CD4-positive, alpha-beta T cell treated with Interleukin-4 for 4 hours (primary cell): Measurements from ENCODE around the gene ZNF519.
"Not testable (repeated sequence)": the region's sequence is repeated elsewhere in the genome, so short reads cannot be mapped to it uniquely, and the experiment has no call there.

Experiments used
- DNase-seq: peaks from one replicate; pipeline ENCODE4 v3.0.0-alpha.2; 2020

ZNF519 gene

DNA sequence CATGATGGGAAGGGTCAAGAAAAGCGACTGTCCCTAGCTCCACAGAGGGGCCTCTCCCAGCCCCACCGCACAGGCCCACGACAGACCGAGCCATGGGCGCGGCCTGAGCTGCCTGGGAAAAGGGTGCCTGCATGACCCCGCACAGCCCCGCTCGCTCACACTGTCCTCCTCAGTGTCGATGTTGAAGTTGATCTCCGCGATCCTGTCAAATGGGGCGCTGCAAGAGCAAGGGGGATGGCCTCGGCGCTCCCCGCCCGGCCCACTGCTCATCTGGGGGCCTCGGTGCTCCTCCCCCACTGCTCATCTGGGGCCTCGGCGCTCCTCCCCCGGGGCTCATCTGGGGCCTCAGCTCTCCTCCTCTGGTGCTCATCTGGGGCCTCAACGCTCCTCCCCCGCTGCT lies 14.5 kb upstream of the ZNF519 start:
- DNase-seq = not testable (repeated sequence)

DNA sequence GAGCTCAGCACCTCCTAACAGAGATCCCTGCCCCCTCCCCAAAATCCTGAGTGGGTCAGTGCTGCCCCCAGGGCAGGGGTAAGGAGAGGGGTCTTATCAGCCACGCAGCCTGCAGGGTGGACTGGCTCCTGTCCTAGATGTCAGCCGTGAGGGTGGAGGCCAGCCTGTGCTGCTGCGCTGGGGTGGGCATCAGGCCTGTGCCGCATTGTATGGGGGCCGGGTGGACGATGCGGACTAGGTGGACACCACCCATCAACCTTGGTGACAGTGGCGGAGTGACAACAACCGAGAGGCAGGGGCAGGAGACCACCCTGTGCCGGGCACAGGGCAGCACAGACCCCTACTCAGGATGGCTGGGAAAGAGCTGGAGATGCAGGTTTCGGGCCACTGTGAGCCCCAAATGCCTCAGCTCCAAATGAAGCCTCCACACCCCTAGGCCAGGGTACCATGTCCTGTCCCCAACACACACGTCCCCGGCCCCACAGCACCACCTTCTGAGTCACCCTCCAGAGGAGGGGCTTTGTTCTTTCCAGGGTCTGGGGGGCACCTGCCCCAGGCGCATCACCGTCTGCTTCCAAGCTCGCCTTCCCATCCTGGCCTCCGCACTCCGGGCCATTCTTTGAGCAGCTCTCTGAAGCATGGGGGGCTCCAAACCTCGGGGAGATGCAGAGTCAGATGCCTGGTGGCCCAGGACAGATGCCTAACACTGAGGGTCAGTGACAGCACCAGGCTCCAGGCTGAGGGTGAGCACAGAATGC lies 13.5 kb upstream of the ZNF519 start:
- DNase-seq = not testable (repeated sequence)

DNA sequence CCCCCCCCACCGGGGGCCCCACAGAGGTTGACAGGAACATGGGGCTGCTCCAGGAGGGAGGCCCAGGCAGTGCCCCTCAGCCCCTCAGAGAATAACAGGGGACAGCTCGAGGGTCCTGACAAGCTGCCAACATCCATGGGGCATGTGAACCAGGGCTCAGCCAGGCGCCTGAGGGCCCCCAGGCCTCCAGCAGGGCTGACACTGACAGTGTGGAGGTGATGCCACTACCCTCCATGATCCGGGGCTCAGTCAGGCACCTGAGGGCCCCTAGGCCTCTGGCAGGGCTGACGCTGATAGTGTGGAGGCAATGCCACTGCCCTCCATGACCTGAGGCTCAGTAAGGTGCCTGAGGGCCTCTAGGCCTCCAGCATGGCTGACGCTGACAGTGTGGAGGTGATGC lies 12.8 kb upstream of the ZNF519 start:
- not testable (repeated sequence) for DNase-seq

DNA sequence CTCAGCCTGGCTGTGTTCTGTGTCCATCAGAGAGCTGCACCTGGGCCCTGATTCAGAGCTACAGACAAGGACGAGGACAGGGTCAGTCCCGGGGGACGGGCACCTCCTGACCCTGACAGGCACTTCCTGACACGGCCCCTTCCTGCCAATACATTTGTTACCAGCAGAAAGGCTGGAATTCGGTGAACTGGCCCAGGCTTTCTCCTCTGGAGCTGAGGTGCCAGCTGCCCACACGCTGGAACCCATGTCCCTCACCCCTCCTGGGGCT lies 12.3 kb upstream of the ZNF519 start:
- no peak for DNase-seq

DNA sequence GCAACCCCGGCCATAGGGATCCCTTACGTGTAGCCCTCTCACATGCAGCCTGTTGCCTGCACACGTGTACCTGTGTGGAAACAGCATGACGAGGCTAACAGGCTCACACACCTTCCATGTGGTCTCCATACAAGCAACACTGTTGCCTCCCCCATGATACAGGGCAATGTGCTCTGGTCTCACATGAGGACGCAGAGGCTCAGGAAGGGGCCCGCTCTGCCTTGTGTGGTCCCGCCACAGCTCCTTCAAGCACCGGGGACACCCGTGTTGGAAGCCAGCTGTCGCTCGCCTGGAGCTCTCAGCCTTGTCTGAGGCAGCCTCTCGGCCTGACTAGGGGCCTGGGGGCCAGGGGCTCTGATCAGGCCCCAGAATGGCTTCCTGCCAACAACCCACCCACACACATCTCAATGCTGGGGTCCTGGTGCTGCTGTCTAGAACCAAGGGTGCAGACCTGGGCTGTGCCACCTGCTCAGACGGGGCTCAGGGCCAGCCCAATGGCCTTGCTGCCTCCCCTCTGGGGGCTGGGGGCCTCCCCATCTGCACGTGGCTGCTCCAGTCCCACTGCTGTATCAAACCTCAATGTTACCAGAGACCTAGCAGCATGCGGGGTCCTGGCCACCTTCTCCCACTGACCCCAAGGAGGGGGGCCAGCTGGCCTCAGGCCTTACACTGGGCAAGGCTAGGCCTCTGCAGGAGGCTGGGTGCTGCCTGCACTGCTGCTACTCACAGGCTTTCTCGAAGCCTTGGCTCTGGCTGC lies 11.8 kb upstream of the ZNF519 start:
- not testable (repeated sequence) for DNase-seq

DNA sequence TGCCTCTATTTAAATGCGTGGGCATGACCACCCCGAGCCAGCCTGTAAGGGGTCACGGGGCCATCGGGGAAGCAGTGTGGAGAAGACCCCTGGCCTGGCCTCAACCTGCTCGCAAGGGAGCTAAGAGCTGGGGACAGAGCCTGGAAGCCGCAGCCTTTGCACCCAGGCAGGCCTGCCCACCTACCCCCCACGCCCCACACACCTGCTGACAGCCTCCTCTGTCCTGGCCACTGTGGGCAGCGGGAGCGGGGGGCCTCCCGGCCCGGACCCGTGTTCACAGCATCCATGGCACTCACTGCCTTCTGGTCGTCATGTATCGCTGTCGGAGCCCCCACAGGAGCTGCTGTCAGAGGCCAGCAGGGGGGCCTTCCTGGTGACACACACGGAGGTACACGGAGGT lies 11.2 kb upstream of the ZNF519 start:
- DNase-seq = not testable (repeated sequence)

DNA sequence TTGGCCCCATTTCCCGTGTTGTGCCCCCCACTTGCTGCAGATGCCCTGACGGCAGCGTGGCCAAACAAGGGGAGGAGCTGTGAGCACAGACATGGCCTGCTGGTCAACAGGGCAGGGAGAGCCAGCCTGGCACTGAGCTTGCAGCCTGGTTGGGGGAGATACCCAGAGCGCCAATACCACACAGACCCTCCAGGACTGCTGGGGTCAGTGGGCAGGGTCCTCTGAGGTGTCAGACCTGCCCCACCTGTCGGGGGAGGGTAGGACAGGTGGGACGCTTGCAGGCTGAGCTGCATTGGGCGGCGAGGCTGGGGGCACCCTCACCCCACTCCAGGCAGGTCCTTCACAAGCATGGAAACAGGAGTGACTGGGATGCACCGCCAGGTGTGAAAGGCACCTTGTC lies 9.9 kb upstream of the ZNF519 start:
- DNase-seq = not testable (repeated sequence)

DNA sequence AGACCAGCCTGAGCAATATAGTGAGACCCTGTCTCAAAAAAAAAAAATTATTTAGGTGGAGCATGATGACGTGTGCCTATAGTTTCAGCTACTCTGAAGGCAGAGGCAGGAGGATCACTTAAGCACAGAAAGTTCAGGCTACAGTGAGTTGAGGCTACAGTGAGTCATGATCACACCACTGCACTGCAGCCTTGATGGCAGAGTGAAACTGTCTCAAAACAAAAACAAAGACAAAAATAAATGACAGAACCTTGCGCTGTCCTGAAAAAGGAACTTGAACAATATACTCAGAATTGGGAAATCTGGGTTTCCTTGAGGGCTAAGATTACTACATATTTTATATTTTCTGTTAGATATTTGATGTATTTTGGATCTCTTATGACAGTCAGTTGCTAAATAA lies 7.3 kb upstream of the ZNF519 start:
- not testable (repeated sequence) for DNase-seq

DNA sequence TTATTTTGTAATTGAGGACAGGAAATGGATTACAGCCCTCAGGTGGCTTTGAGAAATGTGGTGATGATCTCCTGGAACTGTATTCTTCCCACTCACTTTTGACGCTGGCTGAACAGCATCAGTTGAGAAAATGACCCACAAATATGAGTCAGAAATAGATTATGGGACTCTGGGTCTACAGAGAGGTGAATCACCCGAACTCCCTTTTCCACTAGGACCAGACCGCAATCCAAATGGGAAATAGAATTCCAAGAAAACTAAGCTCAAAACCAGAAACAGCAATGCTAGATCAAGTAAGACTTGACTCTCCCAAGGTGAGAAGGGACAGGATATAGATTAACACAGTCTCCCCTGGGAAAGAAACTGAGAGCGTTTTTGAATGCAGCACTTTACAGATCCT lies 5.7 kb upstream of the ZNF519 start:
- DNase-seq = not testable (repeated sequence)

DNA sequence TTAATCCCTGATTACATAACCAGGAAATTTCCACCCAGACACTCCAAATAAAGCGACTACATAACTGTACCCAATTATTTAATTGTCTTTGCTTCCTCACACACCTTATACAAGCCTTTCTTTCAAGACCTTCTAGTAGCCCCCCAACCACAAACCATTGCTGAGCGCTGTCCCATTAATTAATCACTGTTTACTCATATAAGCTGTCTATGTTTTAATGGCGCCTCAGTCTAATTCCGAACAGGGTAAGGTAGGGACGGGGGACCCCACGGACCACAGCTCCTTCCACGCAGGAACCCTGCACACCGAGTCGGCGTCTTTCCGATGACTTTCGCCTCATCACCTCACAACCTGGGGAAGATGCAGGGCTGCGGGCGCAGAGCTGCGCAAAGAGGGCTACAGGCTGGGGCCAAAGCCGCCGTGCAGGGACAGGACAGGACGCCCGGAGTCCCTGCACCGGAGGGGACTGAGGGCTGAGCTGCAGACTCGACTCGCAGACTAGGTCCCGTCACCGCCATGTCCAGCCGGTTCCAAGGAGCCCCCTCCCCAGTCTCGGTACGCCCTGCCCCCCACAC lies 452 bp downstream of the ZNF519 start:
- not testable (repeated sequence) for DNase-seq

DNA sequence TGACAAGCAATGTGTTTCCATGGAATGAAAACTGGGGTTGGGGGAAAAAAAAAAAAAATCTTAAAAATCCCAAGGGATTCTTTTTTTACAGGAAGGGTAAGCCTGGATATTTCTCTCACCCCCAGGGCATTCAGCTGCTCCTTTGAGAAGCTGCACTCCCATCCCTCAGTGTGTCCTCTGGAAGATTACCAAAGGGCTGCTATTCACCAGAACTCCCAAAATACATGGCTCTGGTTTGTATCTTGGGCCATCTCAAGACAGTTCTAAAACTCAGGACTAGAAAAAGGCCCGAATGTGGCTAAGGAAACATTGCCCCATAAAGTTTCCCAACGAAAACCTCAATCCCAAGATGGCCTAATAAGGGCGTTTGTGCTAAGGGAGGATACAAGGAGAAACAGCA lies 1.4 kb downstream of the ZNF519 start:
- not testable (repeated sequence) for DNase-seq

DNA sequence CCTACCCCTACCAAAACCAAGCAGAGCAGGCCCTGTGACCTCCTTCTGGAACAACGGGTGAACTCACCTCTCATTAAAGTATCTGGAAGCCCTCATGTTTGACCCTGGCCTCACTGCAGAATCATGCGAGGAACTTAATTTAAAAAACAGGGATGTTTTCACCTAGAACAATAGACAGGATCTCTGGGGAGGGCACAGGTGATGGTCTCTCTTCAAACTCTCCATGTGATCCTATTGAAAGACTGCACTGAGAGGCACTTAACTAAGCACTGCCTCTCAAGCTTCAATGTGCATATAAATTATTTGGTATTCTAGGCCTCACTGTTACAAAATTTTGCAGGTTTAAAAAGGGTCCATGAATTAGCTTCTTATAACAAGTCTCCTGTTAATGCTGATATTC lies 7.5 kb downstream of the ZNF519 start:
- DNase-seq = no peak

DNA sequence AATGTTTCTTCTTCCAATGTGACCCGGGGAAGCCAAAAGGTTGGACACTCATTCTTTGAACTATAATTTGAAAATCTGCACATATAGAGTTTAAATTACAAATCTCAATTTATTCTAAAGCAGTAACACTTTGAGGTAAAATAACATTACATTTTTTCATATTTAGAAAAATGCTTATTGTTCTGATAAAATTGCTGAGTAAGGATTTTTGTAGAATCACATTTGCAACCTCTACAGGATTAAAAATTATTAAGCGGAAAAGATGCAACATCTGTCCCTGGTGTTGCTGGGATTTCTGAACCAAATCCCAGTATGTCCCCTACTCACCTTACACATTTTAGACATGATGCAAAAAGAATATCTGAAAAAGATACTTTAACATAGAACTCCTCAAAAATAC lies 10.1 kb downstream of the ZNF519 start:
- no peak for DNase-seq

DNA sequence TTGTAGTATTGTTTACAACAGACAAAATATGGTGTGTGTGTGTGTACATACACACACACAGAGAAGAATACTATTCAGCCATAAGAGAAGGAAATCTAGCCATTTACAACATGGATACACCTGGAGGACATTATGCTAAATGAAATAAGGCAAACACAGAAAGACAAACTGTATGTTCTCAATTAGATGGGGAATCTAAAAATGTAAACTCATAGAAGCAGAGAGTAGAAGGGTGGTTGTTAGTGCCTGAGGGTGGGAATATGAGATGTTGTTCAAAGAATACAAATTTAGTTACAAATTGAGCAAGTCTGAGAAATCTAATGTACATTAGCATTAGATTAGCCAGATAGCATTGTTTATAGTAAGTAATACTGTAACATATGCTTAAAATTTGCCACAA lies 11.3 kb downstream of the ZNF519 start:
- DNase-seq = no peak

DNA sequence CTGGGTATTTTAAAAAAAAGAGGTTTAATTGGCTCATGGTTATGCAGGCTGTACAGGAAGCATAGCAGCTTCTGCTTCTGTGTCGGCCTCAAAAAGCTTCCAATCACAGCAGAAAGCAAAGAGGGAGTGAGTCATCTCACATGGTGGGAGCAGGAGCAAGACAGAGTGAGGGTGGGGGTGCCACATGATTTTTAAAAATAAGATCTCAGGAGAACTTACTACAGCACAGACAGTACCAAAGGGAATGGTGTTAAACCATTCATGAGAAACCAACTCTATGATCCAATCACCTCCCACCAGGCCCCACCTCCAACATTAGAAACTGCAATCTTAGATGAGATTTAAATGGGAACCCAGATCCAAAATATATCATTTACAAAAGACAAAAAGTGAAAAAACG lies 14.6 kb downstream of the ZNF519 start:
- no peak for DNase-seq

DNA sequence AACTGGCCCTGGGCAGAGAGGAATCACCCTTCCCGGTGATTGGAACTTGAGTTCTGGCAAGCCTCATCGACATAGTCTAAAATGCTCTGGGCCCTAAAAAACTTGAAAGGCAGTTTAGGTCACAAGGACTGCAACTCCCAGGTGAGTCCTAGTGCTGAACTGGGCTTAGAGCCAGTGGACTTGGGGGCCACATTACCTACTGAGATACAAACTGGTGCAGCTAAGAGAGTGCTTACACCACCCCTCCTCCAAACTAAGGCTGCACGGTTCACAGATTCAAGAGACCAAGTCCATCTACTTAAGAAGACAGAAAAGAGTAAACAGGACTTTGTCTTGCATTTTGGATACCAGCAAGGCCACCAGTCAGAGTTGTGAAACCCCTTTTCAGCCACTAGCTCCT lies 25.3 kb downstream of the ZNF519 start:
- DNase-seq = no peak

DNA sequence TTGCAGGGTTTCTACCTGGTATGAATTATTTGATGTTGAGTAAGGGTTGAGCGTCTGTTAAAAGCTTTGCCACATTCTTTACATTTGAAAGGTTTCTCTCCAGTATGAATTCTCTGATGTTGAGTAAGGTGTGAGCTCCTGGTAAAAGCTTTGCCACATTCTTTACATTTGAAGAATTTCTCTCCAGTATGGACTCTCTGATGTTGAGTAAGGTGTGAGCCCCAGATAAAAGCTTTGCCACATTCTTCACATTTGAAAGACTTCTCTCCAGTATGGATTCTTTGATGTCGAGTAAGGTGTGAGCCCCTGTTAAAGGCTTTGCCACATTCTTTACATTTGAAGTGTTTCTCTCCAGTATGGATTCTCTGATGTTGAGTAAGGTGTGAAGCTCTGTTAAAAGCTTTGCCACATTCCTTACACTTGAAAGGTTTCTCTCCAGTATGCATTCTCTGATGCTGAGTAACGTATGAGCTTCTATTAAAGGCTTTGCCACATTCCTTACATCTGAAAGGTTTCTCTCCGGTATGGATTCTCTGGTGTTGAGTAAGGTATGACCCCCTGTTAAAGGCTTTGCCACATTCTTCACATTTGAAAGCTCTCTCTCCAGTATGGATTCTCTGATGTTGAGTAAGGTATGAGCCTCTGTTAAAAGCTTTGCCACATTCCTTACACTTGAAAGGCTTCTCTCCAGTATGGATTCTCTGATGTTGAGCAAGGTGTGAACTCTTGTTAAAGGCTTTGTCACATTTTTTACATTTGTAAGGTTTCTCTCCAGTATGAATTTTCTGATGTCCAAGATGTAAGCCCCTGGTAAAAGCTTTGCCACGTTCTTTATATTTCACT lies 27.1 kb downstream of the ZNF519 start:
- no peak for DNase-seq

DNA sequence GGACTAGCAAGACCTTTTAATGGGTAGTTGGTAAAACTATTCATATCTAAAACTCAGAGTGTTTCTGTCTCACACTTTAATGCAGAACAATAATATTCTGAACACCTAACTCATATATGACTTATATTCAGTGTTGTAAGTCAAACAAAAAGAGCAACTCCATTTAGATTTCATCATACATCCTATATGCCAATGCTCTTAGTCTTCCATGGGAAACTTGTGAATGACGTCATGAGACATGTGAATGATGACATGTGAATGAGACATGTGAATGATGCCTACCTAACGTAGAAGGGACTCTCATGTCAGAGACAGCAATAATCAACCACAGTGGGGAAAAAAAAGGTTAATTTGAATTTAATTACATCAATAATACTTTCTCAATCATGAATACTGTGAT lies 28.0 kb downstream of the ZNF519 start:
- DNase-seq = no peak

DNA sequence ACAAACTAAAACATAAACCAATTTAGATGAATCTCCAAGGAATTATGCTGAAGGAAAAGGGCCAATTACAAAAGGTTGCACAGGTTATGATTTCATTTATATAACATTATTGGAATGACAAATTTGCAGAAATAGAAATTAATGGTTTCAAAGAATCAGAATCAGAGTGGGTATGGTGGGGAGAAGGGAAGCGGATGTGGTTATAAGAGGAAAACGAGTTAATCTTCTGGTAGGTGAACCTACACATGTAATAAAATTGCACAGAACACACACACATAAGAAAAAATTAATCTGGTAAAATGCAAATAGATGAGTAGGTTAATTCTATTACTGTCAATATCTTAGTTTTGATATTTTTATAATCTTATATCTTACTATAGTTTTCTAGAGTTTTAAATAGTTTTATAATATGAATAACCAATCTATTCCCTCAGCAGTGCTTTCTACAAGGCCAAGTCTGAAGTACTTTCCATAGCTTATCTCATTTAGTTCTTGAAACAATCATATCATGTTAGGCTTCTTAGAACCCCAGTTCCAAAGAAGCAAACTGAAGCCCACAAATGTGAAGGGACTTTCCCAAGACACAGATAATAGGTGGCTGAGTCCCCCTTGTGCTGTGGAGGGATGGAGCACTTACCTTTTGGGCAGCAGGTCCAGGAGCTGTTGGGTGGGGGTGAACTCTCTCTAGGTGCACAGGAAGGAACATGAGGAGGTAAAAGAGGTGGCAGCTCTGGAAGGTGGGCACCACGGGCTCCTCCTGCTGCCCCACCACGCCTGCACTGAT lies 31.5 kb downstream of the ZNF519 start:
- peak; percentile 6 for DNase-seq

DNA sequence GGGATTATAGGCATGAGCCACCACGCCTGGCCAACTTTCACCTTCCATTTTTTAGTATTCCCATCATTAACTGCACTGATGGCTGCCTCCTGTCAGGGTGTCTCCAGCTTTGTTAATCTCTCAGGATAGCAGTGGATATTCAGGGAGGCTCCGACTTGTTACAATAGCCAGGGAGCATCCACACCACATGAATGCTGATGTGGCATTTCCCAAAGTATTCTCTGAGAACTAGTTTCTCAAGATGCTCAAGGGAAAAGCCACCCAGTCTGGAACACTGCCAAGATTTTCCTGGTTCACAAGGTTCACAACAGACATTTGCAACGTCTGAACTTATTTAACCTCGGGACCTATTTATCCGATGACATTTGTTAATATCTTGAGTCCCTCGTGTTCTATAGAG lies 33.8 kb downstream of the ZNF519 start:
- no peak for DNase-seq

DNA sequence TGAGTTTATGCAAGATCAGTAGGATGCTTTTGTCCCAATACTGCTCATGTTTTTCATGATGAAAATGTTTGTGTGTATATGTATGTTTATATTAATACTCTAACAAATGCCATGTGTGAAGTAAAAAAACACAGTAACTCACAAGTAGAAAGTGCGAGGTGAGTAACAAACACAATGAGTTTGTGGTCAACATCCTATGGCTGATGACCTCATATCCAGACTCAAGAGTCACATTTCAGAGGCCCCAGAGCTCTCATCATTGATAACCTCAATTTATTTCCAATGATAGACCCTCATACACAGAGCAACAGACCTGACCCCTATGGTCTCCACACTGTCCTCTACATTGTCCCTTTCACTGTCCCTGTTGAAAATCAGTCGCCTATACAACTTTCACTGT lies 34.5 kb downstream of the ZNF519 start:
- DNase-seq = no peak

DNA sequence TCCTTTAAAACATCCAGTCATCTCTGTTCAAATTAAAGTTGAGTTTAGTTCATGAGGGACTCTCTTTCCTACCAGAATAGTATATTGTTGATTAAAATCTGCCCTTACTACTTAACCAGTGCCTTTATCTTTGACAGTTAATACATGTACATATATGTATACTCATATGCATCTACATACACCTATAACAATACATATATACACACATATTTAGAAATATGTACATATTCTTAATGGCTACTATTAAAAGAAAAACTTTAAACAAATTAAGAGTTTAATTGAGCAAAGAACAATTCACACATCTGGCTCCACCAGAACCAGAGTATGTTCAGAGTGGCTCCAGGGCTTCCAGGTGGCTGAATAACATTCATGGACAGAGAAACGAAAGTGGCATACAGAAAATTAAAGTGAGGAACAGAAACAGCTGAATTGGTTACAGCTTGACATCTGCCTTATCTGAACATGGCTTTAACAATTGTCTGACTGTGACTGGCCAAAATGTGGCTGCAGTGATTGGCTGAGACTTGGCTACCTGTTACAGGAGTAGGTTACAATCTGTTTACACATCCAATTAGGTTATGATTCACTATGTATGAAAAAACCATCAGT lies 38.8 kb downstream of the ZNF519 start:
- DNase-seq = no peak
